Mucosa of rectum (tissue), 2 donors: Measurements from ENCODE around the gene SOD3.

Experiments used
- H3K27ac ChIP-seq, 2 donors: one replicate each; pipeline ENCODE4 v1.7.0; 2013; ENCODE audit warnings: inconsistent platforms in 2 of 2, low read depth in 2 of 2, low read length in 2 of 2
- H3K27me3 ChIP-seq, 2 donors: one replicate each; pipeline ENCODE4 v1.7.0; 2013; ENCODE audit warnings: low read length in 2 of 2; ENCODE audit not compliant: control insufficient read depth in 2 of 2, insufficient read depth in 2 of 2
- H3K36me3 ChIP-seq, 2 donors: one replicate each; pipeline ENCODE4 v1.7.0; 2013; ENCODE audit warnings: low read length in 2 of 2; ENCODE audit not compliant: control insufficient read depth in 2 of 2, insufficient read depth in 2 of 2
- H3K4me1 ChIP-seq, 2 donors: one replicate each; pipeline ENCODE4 v1.7.0; 2013; ENCODE audit warnings: low read length in 2 of 2, mild to moderate bottlenecking in 1 of 2; ENCODE audit not compliant: control insufficient read depth in 2 of 2, insufficient read depth in 2 of 2
- H3K4me3 ChIP-seq, 2 donors: one replicate each; pipeline ENCODE4 v1.7.0; 2013; ENCODE audit warnings: low read length in 2 of 2
- H3K9ac ChIP-seq, 2 donors: one replicate each; pipeline ENCODE4 v1.7.0; 2013; ENCODE audit warnings: low read length in 2 of 2, low read depth in 1 of 2, mild to moderate bottlenecking in 1 of 2
- H3K9me3 ChIP-seq, 2 donors: one replicate each; pipeline ENCODE4 v1.7.0; 2013; ENCODE audit warnings: low read length in 2 of 2; ENCODE audit not compliant: control insufficient read depth in 2 of 2
- donor health status: healthy.
- donor health status: Normal muscosa, but diverticular disease.

The SOD3 gene

DNA sequence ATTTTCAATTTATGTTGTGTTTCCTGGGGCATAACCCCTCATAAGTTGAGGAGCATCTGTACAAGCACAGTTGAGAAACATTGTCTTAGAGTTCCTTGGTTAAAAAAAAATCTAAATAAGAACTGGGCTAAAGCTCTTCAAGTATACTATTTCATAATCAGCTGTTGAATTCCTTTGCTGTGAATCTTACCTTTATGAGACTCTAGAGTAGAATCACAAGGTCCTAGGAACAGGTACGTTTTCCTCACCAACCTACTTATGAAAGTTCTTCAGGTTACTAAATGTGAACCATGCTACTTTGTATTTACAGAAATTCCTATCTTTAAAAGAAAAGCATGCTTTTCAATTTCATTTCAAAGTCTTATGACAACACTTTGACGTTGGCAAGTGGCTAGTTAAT is 20.9 kb upstream of the SOD3 start:
- Histone ChIP-seq H3K4me3 (no peak overlapping the region), H3K36me3 (no peaks in the 10 kb centered on the region), H3K27ac (no peak overlapping the region), H3K27me3 (no peaks in the 10 kb centered on the region), H3K4me1 (peaks cover 0 to 4% of the 10 kb centered on the region in 2 donors), H3K9me3 (no peaks in the 10 kb centered on the region), H3K9ac (no peak overlapping the region)

DNA sequence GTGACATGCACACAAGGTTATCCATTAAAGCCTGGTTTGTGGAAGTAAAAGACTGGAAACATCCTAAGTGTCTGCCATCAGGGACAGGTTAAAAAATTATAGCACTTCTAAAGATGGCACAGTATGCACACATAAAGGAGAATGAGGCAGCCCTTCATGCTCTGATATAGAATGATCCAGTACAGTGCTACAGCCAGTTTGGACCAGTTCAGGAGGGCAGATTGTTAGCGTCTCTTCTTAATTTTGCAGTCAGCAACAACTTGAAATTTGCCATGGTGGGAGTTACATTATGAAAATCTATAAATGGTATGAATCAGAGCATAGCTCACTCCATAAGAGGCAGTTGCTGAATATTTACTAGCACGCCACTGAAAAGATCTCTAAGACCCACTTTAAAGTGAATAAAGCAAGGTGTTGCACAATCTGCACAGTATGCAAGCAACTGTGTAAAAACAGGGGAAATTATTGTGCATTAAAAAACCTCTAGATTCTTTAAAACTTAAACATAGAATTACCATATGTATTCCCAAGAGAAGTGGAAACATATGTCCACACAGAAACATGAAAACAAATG is 20.3 kb upstream of the SOD3 start:
- Histone ChIP-seq H3K4me1 (peaks cover under 1 to 2% of the 10 kb centered on the region in 2 donors), H3K9ac (no peak overlapping the region), H3K9me3 (no peaks in the 10 kb centered on the region), H3K4me3 (no peak overlapping the region), H3K27me3 (no peaks in the 10 kb centered on the region), H3K36me3 (no peaks in the 10 kb centered on the region), H3K27ac (no peak overlapping the region)

DNA sequence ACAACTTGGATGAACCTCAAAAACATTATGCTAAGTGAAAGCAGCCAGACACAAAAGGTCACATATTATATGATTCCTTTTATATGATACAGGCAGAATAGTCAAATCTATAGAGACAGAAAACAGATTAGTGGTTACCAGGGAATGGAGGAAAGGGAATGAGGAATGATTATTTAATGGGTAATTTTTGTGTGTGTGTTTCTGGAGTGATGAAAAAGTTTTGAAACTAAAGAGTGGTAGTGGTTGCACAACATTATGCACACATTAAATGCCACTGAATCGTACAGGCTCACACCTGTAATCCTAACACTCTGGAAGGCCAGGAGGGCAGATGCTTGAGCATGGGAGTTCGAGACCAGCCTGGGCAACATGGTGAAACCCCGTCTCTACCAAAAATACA is 19.6 kb upstream of the SOD3 start:
- no peaks in the 10 kb centered on the region for H3K36me3 ChIP-seq
- no peak overlapping the region for H3K9ac ChIP-seq
- H3K27me3 ChIP-seq = no peaks in the 10 kb centered on the region
- peaks cover 0 to 6% of the 10 kb centered on the region in 2 donors for H3K4me1 ChIP-seq
- no peaks in the 10 kb centered on the region for H3K9me3 ChIP-seq
- H3K4me3 ChIP-seq = no peak overlapping the region
- no peak overlapping the region for H3K27ac ChIP-seq

DNA sequence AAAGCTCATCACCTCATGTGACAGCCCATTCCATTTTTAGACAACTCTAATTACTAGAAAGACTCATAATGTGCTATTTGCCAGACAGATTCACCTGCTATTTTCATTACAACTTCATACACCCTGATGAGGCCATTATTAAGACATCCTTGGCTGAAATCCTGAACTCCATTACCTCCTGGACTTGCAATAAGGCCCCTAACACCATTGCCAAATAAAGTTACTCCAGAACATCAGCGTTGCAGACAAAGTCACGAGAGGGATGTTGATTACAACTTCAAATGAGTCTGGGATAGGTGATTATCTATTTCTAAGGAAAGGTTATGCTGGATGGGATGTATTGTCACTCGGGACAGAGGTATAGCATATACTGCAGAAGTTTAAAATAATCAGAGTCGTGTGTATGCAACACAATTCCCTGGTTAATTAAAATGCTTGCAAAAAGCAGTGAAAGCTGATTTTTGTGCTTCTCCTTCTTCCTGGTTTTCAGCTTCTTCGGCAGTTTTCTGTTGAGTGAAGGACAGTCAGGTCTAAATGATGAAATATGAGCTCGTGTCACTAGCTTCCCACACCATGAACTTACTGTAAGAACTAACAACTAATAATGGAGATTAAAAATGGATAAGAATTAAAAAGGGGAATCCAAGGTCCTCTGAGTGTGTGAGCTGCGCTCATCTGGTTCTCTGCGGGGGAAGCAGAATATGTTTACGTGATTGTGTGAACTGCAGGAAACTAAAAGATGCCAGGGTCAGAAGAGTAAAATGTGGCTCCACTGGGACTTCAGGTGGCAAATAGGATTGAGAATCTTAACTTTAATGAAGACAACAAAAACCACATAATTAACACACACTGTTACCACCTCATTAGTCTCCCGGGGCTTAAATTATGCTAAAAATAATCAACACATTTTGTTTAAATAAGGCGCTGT is 17.6 kb upstream of the SOD3 start:
- Histone ChIP-seq H3K36me3 (no peaks in the 10 kb centered on the region), H3K9ac (no peak overlapping the region), H3K9me3 (no peaks in the 10 kb centered on the region), H3K27ac (no peak overlapping the region), H3K27me3 (no peaks in the 10 kb centered on the region), H3K4me1 (peaks cover 4 to 25% of the 10 kb centered on the region in 2 donors), H3K4me3 (no peak overlapping the region)

DNA sequence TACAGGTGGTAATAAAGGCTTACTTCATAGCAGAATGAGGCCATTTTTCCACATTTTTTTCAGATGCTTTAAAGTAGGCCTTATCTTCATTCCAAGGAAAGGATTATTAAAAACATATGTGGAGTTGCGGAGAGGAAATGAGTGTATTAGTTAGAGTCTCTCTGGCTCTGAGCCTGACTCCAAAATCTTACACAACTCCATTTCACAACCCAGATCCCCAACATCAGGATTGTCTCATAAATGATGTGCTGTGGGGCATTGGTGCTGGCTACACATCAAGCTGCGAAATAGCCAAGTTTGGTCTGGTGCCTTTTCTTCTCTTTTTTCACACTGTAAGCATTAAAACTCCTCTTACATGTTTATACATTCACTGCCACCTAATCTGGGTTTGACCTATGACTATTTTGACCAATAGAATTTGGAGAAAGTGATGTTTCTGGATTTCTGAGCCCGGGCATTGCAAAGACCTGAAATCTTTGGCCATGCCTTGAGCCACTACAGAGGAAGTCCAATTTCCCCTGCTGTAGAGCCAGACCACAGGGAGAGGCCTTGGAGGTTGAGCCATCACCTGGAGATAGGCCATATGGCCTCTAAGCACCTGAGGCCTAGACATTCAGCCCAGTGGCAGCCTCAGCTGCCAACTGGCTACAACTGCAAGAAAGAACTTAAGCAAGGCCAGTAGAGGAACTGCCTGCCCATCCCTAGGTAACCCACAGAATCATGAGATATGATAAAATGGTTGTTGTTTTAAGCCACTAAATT is 16.7 kb upstream of the SOD3 start:
- no peak overlapping the region for H3K9ac ChIP-seq
- H3K36me3 ChIP-seq = no peaks in the 10 kb centered on the region
- no peak overlapping the region for H3K27ac ChIP-seq
- no peak overlapping the region for H3K4me3 ChIP-seq
- H3K9me3 ChIP-seq = no peaks in the 10 kb centered on the region
- no peaks in the 10 kb centered on the region for H3K27me3 ChIP-seq
- H3K4me1 ChIP-seq = peaks cover 4 to 29% of the 10 kb centered on the region in 2 donors

DNA sequence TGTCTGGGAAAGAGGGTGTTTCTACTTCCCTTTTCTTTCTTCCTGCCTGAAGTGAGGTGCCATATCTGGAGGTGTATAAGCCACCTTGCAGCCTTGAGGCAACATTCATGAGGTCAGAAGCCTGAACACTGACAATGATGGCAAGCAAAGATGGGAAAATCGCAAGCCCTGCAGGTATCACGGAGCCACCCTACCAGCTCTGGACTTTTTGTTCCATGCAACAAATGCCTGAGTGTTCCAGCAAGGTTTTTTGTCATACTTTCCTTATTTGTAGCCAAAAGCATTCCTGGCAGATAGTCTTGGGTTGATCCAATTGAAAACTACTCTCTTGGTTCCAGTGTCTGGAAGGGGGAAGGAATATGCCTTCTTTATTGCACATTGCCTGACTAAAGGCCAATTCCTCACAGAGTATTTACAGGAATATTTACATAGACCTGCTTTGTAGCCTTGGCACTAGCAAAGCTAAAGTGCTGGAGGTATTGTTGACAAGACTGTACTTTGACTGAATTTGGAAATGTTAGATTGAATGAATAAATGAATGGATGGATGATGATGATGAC is 14.4 kb upstream of the SOD3 start:
- Histone ChIP-seq H3K4me3 (no peak overlapping the region), H3K4me1 (peaks cover 4 to 29% of the 10 kb centered on the region in 2 donors), H3K36me3 (no peaks in the 10 kb centered on the region), H3K27ac (peak overlapping the region; percentile 46 to 81), H3K9me3 (no peaks in the 10 kb centered on the region), H3K27me3 (no peaks in the 10 kb centered on the region), H3K9ac (no peak overlapping the region)

DNA sequence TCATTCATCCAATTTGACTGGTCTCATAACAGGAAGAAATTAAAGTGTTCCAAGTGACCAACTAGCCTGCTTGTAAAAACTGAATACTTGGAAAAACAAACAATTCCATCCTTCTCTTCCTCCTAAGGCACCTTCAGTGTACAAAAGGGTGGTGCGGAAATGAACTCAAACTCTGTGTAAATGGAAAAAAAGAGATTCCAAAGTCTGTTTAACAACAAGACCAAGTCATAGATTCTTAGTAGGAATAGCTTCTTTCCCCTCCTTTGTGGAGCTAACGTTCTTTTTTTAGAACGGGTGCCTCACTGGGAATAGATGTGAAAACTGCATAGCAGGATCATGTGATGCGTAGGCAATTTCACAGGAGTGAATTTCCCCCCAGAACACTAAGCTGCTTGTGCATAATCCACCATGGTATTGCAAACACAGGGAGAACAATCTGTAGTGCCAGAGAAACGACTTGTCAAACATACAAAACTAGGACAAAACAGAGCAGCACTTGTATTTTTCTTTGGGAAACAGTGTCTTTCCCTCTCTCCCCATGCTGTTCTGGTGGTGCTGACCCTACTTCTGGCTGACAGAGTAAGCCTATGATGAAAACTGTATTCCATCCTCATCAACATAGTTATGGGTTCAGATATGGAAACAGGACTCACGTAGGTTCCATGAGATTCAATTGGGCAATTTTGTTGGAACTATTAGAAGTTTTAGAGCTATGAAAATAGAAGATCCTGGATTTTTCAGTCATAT is 13.2 kb upstream of the SOD3 start:
- Histone ChIP-seq H3K27me3 (no peaks in the 10 kb centered on the region), H3K27ac (peak overlapping the region; percentile 75 to 81), H3K4me3 (no peak overlapping the region), H3K9ac (peak overlapping the region; percentile 1 to 33), H3K36me3 (no peaks in the 10 kb centered on the region), H3K9me3 (no peaks in the 10 kb centered on the region), H3K4me1 (peaks cover 4 to 29% of the 10 kb centered on the region in 2 donors)

DNA sequence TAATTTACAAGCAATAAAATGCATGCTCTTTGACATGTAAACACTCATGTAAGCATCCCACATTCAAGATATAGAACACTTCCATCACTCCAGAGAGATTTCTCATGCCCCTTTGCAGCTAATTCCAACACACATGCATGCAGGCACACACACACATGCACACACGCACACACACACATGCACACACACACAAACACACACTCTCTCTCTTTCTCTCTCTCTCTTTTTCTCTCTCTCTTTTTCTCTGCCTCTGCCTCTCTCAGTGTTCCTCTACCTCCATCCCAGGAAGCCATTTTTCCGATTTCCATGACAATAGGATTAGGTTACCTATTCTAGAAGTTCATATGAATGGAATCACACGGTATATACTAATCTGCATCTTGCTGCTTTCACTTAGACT is 11.9 kb upstream of the SOD3 start:
- Histone ChIP-seq H3K27ac (no peak overlapping the region), H3K4me3 (no peak overlapping the region), H3K9ac (no peak overlapping the region), H3K9me3 (no peaks in the 10 kb centered on the region), H3K4me1 (peaks cover 4 to 29% of the 10 kb centered on the region in 2 donors), H3K36me3 (no peaks in the 10 kb centered on the region), H3K27me3 (no peaks in the 10 kb centered on the region)

DNA sequence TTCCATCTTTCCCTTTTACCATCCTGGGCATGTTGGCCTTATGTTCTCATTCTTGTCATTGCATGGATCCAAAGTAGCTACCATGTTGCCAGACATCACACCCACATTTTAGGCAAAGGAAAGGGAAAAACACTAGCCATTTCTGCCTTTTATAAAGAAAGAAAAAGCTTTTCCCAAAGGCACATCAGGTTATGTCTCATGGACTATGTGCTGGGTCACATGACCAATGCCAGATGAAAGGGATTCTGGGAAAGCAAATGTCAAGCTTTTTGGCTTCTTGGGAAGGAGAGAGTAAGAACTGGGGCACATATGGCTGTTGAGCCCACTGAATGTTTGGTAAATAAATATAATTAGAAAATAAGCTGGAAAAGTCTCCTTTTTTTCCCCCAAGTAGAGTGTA is 4.3 kb upstream of the SOD3 start:
- H3K27me3 ChIP-seq = no peaks in the 10 kb centered on the region
- H3K36me3 ChIP-seq = no peaks in the 10 kb centered on the region
- no peak overlapping the region for H3K4me3 ChIP-seq
- peaks cover 6 to 9% of the 10 kb centered on the region in 2 donors for H3K4me1 ChIP-seq
- H3K27ac ChIP-seq = no peak overlapping the region
- H3K9ac ChIP-seq = no peak overlapping the region
- H3K9me3 ChIP-seq = no peaks in the 10 kb centered on the region
